ENCODE measurements around the gene GRID2. TPM values are rescaled to one million over a fixed set of nuclear protein-coding genes. Genes with fewer than 3 reads are reported as not detected.

GRID2 gene
- total RNA-seq, 3 donors from 2014 or later, result 0.44 TPM; not detected in 2

- ATAC-seq (no peak), DNase-seq (no peak)
- Histone ChIP-seq H3K36me3 (ENCODE audit: low read depth) (no peaks in the 10 kb centered on the region), H3K4me1 (ENCODE audit: low read depth) (no peaks in the 10 kb centered on the region), H3K4me3 (no peak overlapping the region), H3K9me3 (no peaks in the 10 kb centered on the region)
- TF ChIP-seq, protein P1, sequence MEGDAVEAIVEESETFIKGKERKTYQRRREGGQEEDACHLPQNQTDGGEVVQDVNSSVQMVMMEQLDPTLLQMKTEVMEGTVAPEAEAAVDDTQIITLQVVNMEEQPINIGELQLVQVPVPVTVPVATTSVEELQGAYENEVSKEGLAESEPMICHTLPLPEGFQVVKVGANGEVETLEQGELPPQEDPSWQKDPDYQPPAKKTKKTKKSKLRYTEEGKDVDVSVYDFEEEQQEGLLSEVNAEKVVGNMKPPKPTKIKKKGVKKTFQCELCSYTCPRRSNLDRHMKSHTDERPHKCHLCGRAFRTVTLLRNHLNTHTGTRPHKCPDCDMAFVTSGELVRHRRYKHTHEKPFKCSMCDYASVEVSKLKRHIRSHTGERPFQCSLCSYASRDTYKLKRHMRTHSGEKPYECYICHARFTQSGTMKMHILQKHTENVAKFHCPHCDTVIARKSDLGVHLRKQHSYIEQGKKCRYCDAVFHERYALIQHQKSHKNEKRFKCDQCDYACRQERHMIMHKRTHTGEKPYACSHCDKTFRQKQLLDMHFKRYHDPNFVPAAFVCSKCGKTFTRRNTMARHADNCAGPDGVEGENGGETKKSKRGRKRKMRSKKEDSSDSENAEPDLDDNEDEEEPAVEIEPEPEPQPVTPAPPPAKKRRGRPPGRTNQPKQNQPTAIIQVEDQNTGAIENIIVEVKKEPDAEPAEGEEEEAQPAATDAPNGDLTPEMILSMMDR (IDR thresholded peaks at IDR 0.05), result no peak
- intact Hi-C loops (cut with DNase I, micrococcal nuclease), result no loop called here
Observed at GRCh38 chr4:93578942-93579341, 1275.2 kb downstream of the GRID2 start.

DNA sequence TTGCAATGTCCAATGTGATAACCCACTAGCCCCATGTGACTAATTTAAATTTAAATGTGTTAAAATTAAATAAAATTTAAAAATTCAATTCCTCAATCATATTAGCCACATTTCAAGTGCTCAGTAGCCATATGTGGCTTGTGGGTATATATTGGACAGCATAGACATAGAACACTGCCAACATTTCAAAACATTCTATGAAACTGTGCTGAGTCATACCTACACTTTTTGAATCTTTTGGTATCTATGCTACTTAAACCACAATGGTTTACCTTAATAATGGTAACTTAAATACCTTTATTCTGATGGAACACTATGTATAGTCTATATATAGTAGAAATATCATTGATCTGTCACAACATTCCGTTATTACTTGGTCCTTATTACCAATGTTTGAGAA, 1301.4 kb downstream of the GRID2 start:
- Histone ChIP-seq H3K36me3 (ENCODE audit: low read depth) (no peaks in the 10 kb centered on the region), H3K9me3 (no peaks in the 10 kb centered on the region), H3K4me3 (no peak overlapping the region), H3K4me1 (ENCODE audit: low read depth) (no peaks in the 10 kb centered on the region)
- TF ChIP-seq, protein P1 (IDR thresholded peaks at IDR 0.05), result no peak
- no peak for DNase-seq
- ATAC-seq, result no peak
- intact Hi-C loops (cut with DNase I, micrococcal nuclease), result no loop called here

DNA sequence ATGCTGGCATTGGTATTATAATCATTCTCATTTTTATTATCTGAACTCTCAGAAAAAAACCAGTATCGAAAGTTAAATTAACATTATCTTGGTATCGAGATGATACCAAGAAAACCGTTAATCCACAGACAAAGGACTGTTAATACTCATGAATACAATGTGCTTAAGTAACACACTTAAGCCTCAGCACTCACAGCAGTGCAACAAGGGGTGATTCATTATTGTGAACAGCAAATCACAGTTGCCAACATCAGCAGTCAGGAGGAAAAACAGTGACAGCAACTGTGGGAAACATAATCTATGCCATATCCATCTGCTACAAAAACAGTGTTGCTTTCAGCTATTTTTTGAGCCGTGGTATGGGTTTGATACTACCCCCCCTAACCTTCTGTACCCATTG, 1313.8 kb downstream of the GRID2 start:
- TF ChIP-seq, protein P1 (IDR thresholded peaks at IDR 0.05), result no peak
- no peaks in the 10 kb centered on the region for H3K36me3 ChIP-seq (ENCODE audit: low read depth)
- no peak overlapping the region for H3K4me3 ChIP-seq
- intact Hi-C loops (cut with DNase I, micrococcal nuclease), result no loop called here
- no peaks in the 10 kb centered on the region for H3K4me1 ChIP-seq (ENCODE audit: low read depth)
- ATAC-seq, result no peak
- no peaks in the 10 kb centered on the region for H3K9me3 ChIP-seq
- no peak for DNase-seq

- no peaks in the 10 kb centered on the region for H3K36me3 ChIP-seq (ENCODE audit: low read depth)
- intact Hi-C loops (cut with DNase I, micrococcal nuclease), result no loop called here
- TF ChIP-seq, protein P1 (IDR thresholded peaks at IDR 0.05), result no peak
- no peaks in the 10 kb centered on the region for H3K9me3 ChIP-seq
- ATAC-seq, result no peak
- no peak overlapping the region for H3K4me3 ChIP-seq
- no peak for DNase-seq
- no peaks in the 10 kb centered on the region for H3K4me1 ChIP-seq (ENCODE audit: low read depth)
Observed at GRCh38 chr4:93633721-93634120, 1330.0 kb downstream of the GRID2 start.

- DNase-seq (no peak), ATAC-seq (no peak)
- TF ChIP-seq, protein P1 (IDR thresholded peaks at IDR 0.05), result no peak
Observed at GRCh38 chr4:93635943-93636342, 1332.2 kb downstream of the GRID2 start.

DNA sequence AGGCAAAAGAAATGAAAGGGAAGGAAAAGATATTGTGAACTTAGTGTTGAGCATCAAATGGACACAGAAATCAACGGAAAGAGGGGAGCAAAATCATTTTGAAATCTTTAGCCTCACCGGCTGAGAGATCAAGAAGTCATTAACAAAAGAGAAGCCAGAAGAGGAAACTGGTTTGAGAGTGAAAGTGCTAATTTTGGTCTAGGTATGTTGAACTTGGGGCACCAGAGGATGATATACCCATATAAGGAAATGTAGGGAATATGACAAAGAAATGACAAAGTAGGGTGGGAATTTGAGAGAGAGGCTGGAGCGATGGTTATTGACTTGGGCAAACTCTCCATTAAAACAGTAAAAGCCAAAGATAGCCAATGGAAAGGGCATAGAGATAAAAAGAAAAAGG, 1341.4 kb downstream of the GRID2 start:
- DNase-seq (no peak), ATAC-seq (no peak)
- TF ChIP-seq, protein P1 (IDR thresholded peaks at IDR 0.05), result no peak
- no peak overlapping the region for H3K4me3 ChIP-seq
- no peaks in the 10 kb centered on the region for H3K4me1 ChIP-seq (ENCODE audit: low read depth)
- H3K9me3 ChIP-seq, result no peaks in the 10 kb centered on the region
- intact Hi-C loops (cut with DNase I, micrococcal nuclease), result no loop called here
- H3K36me3 ChIP-seq (ENCODE audit: low read depth), result no peaks in the 10 kb centered on the region

More at GRCh38 chr4:93635943-93636342, 1332.2 kb downstream of the GRID2 start:
- no peaks in the 10 kb centered on the region for H3K4me1 ChIP-seq (ENCODE audit: low read depth)
- intact Hi-C loops (cut with DNase I, micrococcal nuclease), result no loop called here
- no peaks in the 10 kb centered on the region for H3K9me3 ChIP-seq
- no peaks in the 10 kb centered on the region for H3K36me3 ChIP-seq (ENCODE audit: low read depth)
- no peak overlapping the region for H3K4me3 ChIP-seq

Data from mucosa of descending colon (tissue), 3 donors.